HG02798 (cell line): ENCODE data around the gene PGM5.

Experiments used
- ATAC-seq: cut with Tn5 transposase; IDR thresholded peaks from one replicate; pipeline ENCODE4 v1.9.1; 2021; ENCODE audit warnings: mild to moderate bottlenecking; ENCODE audit not compliant: unreplicated experiment, poor library complexity

PGM5 gene

DNA sequence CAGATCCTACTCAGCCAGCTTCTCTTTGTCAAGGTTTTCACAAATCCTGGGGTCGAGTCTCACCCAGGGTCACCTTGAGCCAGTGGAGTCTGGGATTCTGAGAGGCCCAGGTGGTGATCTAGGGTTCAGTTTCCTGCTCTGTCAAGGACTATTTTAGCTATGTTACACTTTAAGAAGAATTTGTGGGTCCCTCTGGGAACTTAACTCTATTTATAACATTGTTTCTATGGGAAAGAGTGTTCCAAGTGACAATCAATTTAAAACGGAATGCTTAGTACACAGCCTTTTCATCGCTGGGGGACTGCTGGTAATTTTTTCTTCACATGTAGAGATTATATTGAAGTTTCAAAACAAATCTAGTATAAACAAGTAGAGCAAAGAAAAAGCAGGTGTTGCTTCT is 211.2 kb downstream of the PGM5 start:
- no peak for ATAC-seq

DNA sequence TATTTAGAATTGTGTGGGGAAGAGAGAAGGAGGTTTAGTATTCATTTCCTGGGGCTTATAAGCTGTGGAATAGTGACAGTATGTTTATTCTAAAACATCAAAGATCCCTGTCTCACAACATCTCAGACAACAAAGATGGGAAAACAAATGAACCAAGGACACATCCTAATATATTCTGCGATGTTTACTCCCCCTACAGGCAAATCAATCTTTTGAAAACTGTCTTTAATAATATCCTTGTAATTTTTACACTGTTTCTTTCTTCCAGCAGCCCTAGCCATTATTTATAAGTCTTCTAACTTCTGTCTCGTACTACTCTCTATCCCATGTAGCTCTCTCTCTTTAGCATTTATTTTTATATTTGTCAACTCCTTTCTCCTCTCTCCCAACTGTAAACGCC is 217.7 kb downstream of the PGM5 start:
- no peak for ATAC-seq

DNA sequence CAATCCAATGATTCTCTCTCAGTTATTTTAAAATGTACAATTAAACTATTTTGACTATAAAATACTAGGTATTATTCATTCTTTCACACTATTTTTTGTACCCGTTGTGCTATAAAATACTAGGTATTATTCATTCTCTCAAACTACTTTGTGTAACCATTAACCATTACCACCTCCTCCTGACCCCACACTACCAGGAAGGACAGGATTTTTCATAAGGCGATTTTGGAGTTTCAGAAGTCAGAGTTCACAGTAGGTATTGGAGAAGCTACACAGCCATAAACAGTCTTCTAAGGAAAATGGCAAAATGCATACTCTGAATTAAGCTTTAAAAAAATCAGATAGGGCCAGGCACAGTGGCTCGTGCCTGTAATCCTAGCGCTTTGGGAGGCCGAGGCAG is 219.4 kb downstream of the PGM5 start:
- no peak for ATAC-seq

DNA sequence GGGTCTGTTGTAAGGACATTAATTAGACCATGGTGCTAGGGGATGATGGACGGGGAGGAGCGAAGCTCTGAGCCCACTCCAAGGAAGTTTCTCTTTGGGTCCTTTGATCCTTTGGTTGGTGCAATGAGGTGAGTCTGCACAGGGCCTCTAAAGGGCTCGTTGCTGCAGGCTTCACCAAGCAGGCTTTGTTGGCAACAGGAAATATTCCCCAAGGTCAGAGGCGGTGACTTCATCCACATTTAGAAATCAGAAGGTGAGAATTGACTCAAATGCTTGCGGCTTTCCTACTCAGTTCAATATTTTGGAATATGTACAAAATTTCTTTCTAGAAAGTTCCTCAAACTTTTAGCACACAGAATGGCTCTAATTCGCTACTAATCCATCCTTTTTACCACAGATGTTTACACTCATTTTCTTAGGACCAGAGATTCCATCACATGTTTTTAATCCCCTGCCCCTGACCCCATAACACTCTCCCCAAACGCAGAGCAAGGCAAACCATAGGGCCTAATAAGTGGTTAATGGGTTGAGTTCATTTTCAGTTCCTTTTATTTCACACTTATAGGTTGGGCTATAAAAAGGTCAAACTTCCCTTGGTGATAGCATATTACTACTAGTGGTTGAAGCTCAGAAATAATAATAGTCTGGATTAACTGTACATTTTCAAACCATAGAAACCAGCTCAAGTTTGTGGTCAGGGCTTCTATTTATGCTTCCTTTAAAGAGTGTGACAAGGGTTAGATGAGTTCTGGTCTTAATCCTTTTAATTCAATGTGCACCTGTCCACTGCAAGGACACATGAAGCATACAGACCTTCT is 221.6 kb downstream of the PGM5 start:
- ATAC-seq = peak; percentile 80
